AML-193 (cell line): ENCODE results near the gene FGF22.

Experiments
- DNase-seq, 2 experiments: peaks; one replicate each; lab custom pipeline; 2025; lab: John Stamatoyannopoulos, UW

FGF22 gene

GRCh38 chr19:679418-680286 is 40.0 kb downstream of the FGF22 start:
- no peak for DNase-seq

- peak; percentile 94 for DNase-seq
These were observed 40.8 kb downstream of the FGF22 start for GRCh38 chr19:680287-681028.

- peak; percentile 82 to 87 for DNase-seq
These were observed 41.6 kb downstream of the FGF22 start for GRCh38 chr19:681029-682019.

- DNase-seq, result no peak
These were observed 43.1 kb downstream of the FGF22 start for GRCh38 chr19:682678-683320.

- DNase-seq, result no peak
These were observed 45.8 kb downstream of the FGF22 start for GRCh38 chr19:685454-685931.

GRCh38 chr19:686589-687297 is 47.1 kb downstream of the FGF22 start:
- DNase-seq, result no peak

- no peak for DNase-seq
These were observed 48.0 kb downstream of the FGF22 start for GRCh38 chr19:687569-688166.

GRCh38 chr19:688214-688613 is 48.5 kb downstream of the FGF22 start:
- no peak for DNase-seq

- no peak for DNase-seq
These were observed 49.3 kb downstream of the FGF22 start for GRCh38 chr19:688992-689391.

- no peak for DNase-seq
These were observed 50.5 kb downstream of the FGF22 start for GRCh38 chr19:690203-690602.
